GM11168 (cell line): ENCODE data around the gene MTCH2.

Source experiments
- in situ Hi-C: fragments of 300-500 bp; cut with MboI; formaldehyde crosslinking; loops from one replicate; pipeline ENCODE4 v1.12.0; 2022; ENCODE audit warnings: low sequenced_read_pairs; ENCODE audit not compliant: unreplicated experiment

The MTCH2 gene

DNA sequence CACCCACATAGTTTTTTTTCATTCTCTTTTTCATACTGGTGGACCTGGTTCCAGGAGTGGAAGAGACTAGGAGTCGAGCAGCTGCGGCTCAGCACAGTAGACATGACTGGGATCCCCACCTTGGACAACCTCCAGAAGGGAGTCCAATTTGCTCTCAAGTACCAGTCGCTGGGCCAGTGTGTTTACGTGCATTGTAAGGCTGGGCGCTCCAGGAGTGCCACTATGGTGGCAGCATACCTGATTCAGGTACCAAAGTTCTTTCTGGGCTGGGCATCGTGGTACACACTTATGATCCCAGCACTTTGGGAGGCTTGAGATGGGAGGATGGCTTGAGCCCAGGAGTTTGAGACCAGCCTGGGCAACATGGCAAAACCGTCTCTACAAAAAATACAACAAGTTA lies 72.7 kb downstream of the MTCH2 start:
- in situ Hi-C loops: no loop called here
